GM18870 (cell line): Measurements from ENCODE around the gene SLC8B1.

Source experiments
- ATAC-seq: cut with Tn5 transposase; IDR thresholded peaks from one replicate; pipeline ENCODE4 v1.9.1; 2021; ENCODE audit warnings: moderate library complexity; ENCODE audit not compliant: unreplicated experiment

Gene SLC8B1

DNA sequence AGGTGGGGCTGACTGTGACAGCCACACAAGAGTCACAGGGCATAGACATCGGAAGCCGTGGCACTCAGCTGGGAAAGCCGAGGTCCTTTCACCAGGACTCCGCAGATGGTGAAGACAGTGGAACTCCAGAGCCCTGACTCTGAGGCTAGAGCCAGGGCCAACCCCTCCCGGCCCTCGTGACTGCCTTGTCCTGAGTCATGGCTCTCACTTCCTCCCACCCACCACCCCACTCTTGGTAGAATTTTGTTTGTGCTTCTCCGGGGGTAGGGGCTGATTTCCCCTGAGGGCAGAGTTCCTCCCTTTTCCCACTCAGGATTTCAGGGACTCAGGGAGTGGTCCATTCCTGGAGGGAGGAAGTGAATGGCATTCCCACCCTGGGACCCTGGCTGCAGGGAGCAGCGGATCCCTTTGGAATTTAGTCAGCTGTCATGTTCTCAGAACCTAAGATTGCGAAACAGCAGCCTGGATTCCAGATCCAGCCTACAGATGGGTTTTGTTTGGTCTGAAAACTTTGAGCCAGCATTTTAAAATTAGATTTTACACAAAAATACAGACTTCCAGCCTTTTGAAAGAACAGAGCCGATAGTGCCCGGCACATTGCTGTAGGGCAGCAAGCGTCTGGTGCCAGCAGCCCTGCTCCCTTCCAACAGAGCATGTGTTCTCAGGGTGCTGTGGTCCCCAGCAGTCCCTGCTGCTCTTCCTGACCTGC is 62.9 kb downstream of the SLC8B1 start:
- ATAC-seq = no peak

GRCh38 chr12:113271466-113271852 is 63.5 kb downstream of the SLC8B1 start:
- ATAC-seq = no peak

DNA sequence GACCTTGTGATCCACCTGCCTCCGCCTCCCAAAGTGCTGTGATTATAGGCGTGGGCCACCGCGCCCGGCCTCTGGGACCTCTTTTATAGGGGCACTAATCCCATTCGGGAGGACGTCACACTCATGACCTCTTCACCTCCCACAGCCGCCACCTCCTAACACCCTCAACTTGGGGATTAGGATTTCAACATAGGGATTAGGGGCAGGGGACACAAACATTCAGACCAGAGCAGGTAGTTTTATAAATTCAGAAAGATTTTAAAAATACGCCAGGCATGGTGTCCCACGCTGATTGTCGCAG is 64.2 kb downstream of the SLC8B1 start:
- no peak for ATAC-seq

- no peak for ATAC-seq
Observed at GRCh38 chr12:113269257-113269943, 65.5 kb downstream of the SLC8B1 start.

DNA sequence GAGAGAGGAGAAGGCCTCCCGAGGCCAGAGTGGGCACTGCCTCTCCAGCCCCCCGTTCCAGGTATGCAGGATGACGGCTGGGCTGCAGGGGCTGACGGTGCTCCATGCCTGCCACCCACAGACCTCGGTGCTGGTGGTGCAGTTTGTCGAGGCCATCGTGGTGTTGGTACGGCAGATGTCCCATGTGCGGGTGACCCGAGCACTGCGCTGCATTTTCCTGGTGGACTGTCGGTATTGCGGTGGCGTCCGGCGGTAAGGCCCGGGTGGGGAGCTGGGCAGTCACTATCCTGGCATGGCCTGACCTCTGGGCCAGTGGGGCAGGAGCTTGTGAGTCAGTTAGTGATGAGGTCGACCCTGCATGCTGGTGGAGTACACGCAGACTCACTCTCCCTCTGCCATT is 66.3 kb downstream of the SLC8B1 start:
- ATAC-seq = no peak

GRCh38 chr12:113268136-113268535 is 66.8 kb downstream of the SLC8B1 start:
- ATAC-seq = no peak

GRCh38 chr12:113267621-113268020 is 67.3 kb downstream of the SLC8B1 start:
- ATAC-seq = no peak

GRCh38 chr12:113266106-113266895 is 68.6 kb downstream of the SLC8B1 start:
- ATAC-seq = no peak

GRCh38 chr12:113263431-113263963 is 71.4 kb downstream of the SLC8B1 start:
- ATAC-seq = no peak

GRCh38 chr12:113262710-113263109 is 72.2 kb downstream of the SLC8B1 start:
- no peak for ATAC-seq

DNA sequence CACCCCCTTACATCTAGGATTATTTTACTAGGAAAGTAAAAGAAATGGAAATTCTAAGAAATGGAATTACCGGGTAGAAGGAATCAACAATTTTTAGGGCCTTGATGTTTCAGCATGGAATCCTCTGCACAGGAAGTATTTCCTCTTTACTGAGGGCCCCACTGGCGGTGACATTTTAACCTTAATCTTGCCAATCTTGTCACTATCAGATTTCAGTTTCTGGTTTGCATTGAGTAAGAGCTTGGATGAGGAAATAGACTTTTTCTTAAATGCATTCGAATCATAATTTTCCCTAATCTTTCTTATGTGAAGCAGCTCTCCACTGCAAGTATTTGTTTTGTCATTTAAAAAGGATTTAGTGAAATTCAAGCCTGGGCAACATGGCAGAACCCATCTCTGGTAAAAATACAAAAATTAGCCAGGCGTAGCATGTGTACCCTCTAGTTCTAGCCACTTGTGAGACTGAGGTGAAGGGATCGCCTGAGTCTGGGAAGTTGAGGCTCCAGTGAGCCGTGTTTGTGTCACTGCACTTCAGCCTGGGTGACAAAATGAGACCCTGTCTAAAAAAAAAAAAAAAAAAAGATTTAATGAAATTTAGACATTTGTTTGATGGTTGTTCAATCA is 73.0 kb downstream of the SLC8B1 start:
- ATAC-seq = no peak

DNA sequence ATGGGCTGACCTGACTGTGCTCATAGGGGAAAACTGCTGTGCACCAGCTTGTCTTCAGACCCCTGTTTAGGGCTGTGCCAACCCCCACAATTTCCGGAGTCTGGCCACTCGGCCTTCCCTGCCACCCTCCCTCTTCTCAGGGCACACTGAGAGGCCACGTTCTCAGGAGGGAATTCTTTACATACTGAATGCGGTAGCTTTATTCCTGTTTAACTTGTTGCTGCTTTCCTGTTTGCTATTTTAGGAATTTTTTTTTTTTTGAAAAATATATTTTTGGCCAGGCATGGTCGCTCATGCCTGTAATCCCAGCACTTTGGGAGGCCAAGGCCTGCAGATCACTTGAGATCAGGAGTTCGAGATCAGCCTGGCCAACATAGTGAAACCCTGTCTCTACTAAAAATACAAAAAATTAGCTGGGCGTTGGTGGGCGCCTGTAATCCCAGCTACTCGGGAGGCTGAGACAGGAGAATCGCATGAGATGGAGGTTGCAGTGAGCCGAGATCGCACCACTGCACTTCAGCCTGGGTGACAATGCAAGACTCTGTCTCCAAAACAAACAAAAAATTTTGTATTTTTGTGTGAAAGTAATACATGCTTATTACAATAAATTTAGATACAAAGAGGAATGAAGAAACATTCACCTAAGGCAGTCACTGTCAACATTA is 74.1 kb downstream of the SLC8B1 start:
- no peak for ATAC-seq

- no peak for ATAC-seq
Observed at GRCh38 chr12:113260127-113260526, 74.8 kb downstream of the SLC8B1 start.

- no peak for ATAC-seq
Observed at GRCh38 chr12:113257564-113257963, 77.3 kb downstream of the SLC8B1 start.

- no peak for ATAC-seq
Observed at GRCh38 chr12:113254298-113254697, 80.6 kb downstream of the SLC8B1 start.

GRCh38 chr12:113253532-113254285 is 81.2 kb downstream of the SLC8B1 start:
- ATAC-seq = no peak

DNA sequence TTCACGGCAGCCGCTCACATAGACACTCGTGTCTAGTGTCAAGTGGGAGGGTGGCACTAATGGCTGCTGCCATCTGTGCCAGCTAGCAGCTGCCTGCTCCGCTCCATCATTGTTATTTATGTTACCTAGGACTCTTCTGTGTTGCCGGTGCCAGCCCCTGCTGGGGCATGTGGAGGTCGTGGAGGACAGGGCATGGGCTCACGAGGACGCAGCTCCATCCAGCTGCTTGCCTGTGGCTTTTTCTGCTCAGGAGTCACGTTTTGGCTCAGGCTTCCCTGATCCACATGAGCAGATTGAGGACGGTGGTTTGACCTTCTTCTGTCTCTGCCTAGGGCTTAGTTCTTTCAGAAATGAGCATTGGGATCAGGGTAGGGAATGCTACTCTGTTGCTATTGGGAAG is 82.4 kb downstream of the SLC8B1 start:
- no peak for ATAC-seq

DNA sequence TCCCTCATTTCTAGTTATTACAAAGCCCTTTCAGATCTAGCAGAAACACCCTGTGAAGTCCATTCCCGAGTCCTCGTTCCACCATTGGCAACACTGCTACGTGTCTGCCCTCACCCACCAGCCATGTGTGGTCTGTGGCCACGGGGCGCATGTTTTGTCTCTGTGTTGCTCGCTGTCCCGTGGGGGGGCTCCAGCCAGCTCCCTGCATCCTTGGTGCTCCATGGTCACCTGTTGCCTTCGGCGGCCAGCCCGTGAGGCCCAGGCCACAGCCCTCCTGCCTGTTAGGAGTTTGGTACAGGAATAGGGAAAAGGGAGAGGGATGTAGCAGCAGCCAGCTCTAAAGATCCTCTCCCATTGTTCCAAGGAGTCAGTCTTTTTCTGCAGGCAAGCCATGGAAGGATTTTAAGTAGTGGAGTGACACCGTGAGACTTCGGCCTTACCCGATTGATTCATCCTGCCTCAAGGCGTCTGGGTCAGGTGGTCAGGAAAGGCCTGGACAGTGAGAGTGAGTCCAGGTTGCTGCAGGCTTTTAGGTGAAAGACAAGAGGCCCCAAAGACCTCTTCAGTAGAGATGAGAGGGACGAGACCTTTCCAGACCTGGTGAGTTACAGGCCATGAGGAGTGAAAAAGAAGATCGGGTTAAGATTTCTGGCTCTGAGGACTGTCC is 83.4 kb downstream of the SLC8B1 start:
- ATAC-seq = no peak

DNA sequence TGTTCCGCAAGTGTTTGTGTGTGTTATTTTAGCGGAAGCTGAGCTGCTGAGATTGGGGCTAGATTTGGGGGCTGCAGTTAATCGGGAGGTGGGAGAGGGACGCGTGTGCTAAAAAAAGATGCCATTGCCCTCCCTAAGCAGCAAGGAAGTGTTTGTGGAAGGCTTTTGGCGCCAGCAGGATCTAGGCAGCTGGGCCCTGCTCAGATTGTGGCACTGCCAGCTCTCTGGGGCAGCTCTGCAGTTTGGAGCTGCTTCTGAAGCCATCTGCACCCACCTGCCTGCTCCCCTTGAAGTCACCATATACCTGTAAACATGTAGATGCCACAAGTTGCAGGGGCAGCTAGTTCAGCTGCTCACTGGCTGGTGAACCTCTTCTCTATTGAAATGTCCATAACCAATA is 84.9 kb downstream of the SLC8B1 start:
- no peak for ATAC-seq

GRCh38 chr12:113249546-113249945 is 85.4 kb downstream of the SLC8B1 start:
- ATAC-seq = no peak
